Body of pancreas (tissue), 4 donors: ENCODE data around the gene TTLL1.

Source experiments
- CTCF ChIP-seq, 7 experiments: fragments of 450-650 bp in 4 of 7; fragments of 200-600 bp in 3 of 7; sonication (generic) in 3 of 7; IDR thresholded peaks; one replicate each; pipeline ENCODE4 v1.5.1; 2016 to 2019; ENCODE audit warnings: antibody characterized with exemption in 7 of 7
- POLR2A ChIP-seq, 3 donors: fragments of 450-650 bp; IDR thresholded peaks; one replicate each; pipeline ENCODE4 v1.6.1; 2016; ENCODE audit warnings: antibody characterized with exemption in 3 of 3, mild to moderate bottlenecking in 2 of 3

GRCh38 chr22:43014316-43014868 is 74.8 kb downstream of the TTLL1 start:
- TF ChIP-seq POLR2A (IDR thresholded peaks at IDR 0.05), result no peak
- TF ChIP-seq CTCF (IDR thresholded peaks at IDR 0.05), result no peak
